Gastroesophageal sphincter (tissue), 4 donors: ENCODE data around the gene TUBGCP6. TPM values are rescaled to one million over a fixed set of nuclear protein-coding genes. Genes with fewer than 3 reads are reported as not detected.

Source experiments
- ATAC-seq: fragments of 150-250 bp; one replicate; pipeline ENCODE4 v1.9.1; 2016; ENCODE audit warnings: mild to moderate bottlenecking, moderate library complexity
- H3K27ac ChIP-seq, 4 donors: fragments of 200-600 bp; sonication (generic) in 3 of 4; 1 replicate in 3 of 4; 2 replicates in 1 of 4; pipeline ENCODE4 v1.5.1; 2016 to 2019
- H3K27me3 ChIP-seq: fragments of 200-600 bp; sonication (generic); one replicate; pipeline ENCODE4 v1.5.1; 2019
- H3K36me3 ChIP-seq, 2 donors: fragments of 200-600 bp; sonication (generic); one replicate each; pipeline ENCODE4 v1.5.1; 2019; ENCODE audit warnings: control low read depth in 1 of 2
- H3K4me1 ChIP-seq, 3 donors: fragments of 200-600 bp; sonication (generic); 1 replicate in 2 of 3; 2 replicates in 1 of 3; pipeline ENCODE4 v1.5.1; 2016 to 2019; ENCODE audit warnings: control low read depth in 2 of 3
- H3K4me3 ChIP-seq, 2 donors: fragments of 200-600 bp; sonication (generic); one replicate each; pipeline ENCODE4 v1.5.1; 2019; ENCODE audit warnings: mild to moderate bottlenecking in 1 of 2, moderate library complexity in 1 of 2
- H3K9me3 ChIP-seq, 3 donors: fragments of 200-600 bp; sonication (generic); one replicate each; pipeline ENCODE4 v1.5.1; 2017 to 2019; ENCODE audit warnings: control low read depth in 2 of 3
- CTCF ChIP-seq, 4 experiments: fragments of 200-600 bp in 2 of 4; fragments of 450-650 bp in 2 of 4; sonication (generic) in 1 of 4; IDR thresholded peaks; one replicate each; pipeline ENCODE4 v1.5.1; 2017 to 2019; ENCODE audit warnings: antibody characterized with exemption in 4 of 4, mild to moderate bottlenecking in 2 of 4, moderate library complexity in 2 of 4
- EP300 ChIP-seq: sonication (generic); formaldehyde crosslinking; IDR thresholded peaks from one replicate; pipeline ENCODE4 v1.6.1; 2017; ENCODE audit warnings: antibody characterized with exemption, mild to moderate bottlenecking
- POLR2A ChIP-seq, 2 donors: fragments of 450-650 bp; IDR thresholded peaks; one replicate each; pipeline ENCODE4 v1.6.1; 2017; ENCODE audit warnings: antibody characterized with exemption in 2 of 2, mild to moderate bottlenecking in 2 of 2, moderate library complexity in 1 of 2
- POLR2AphosphoS5 ChIP-seq: sonication (generic); formaldehyde crosslinking; IDR thresholded peaks from one replicate; pipeline ENCODE4 v1.6.1; 2017; ENCODE audit warnings: antibody characterized with exemption
- WGBS, 2 donors: methylation state at CpG; one replicate each; pipeline ENCODE4 v1.1.5; 2018; ENCODE audit warnings: low coverage in 1 of 2; 5-methylcytosine and 5-hydroxymethylcytosine counted together
- total RNA-seq, 4 donors: library from RNA; depleted of rRNA; stranded (reverse); fragments of >200 nt; gene quantifications; one replicate each; pipeline ENCODE4 v1.1.0, GENCODE V29; 2016

The TUBGCP6 gene
- total RNA-seq, 4 donors from 2014 or later: 26.1 to 48.3 (median 37.4) TPM

- H3K27ac ChIP-seq: peak overlapping the region in 3 of 4 donors; percentile 88 to 94 (median 90)
- H3K9me3 ChIP-seq: no peaks in the 10 kb centered on the region
- peak overlapping the region; percentile 64 to 96 for H3K4me3 ChIP-seq
- ATAC-seq: peak; percentile 66
- H3K4me1 ChIP-seq: peaks cover 0 to 64% (median 14%) of the 10 kb centered on the region in 3 donors
- H3K27me3 ChIP-seq: no peaks in the 10 kb centered on the region
- H3K36me3 ChIP-seq: peaks cover 0 to 46% of the 10 kb centered on the region in 2 donors
- no peak for TF ChIP-seq POLR2A (IDR thresholded peaks at IDR 0.05)
- TF ChIP-seq POLR2AphosphoS5: no peak
- TF ChIP-seq CTCF (IDR thresholded peaks at IDR 0.05): no peak
- no peak for TF ChIP-seq EP300
- 49% methylated on average over 5 of the region's 115 CpGs; no CpG with 5 or more reads in 1 of the 2 donors for WGBS, 2 donors
Observed at GRCh38 chr22:50201191-50202129, 43.4 kb downstream of the TUBGCP6 start.

- WGBS, 2 donors: no CpG with 5 or more reads among the region's 105 CpGs
- peak; percentile 95 for ATAC-seq
- peak within 1 kb of the TSS; percentile 64 to 96 for H3K4me3 ChIP-seq
- no peaks in the 10 kb centered on the region for H3K27me3 ChIP-seq
- TF ChIP-seq EP300 (no peak), POLR2AphosphoS5 (peak; percentile 89), POLR2A (IDR thresholded peaks at IDR 0.05) (peak; percentile 91 to 93), CTCF (IDR thresholded peaks at IDR 0.05) (peak in 1 of 4 experiments; percentile 11)
- H3K36me3 ChIP-seq: peaks cover 0 to 46% of the 10 kb centered on the region in 2 donors
- peaks cover 0 to 56% (median 14%) of the 10 kb centered on the region in 3 donors for H3K4me1 ChIP-seq
- peak within 1 kb of the TSS; percentile 45 to 94 (median 89) for H3K27ac ChIP-seq
- H3K9me3 ChIP-seq: no peaks in the 10 kb centered on the region
Observed at GRCh38 chr22:50200461-50201190, 44.2 kb downstream of the TUBGCP6 start, which contains the start of gene SELENOO. Gene SELENOO (plus strand): TSS chr22:50201011. CDS start chr22:50201037, 26 bp downstream.

GRCh38 chr22:50199829-50200460 is 44.9 kb downstream of the TUBGCP6 start:
- Histone ChIP-seq H3K27me3 (no peaks in the 10 kb centered on the region), H3K4me3 (peak overlapping the region; percentile 64 to 96), H3K36me3 (peaks cover 0 to 44% of the 10 kb centered on the region in 2 donors), H3K27ac (peak overlapping the region; percentile 45 to 94 (median 89)), H3K9me3 (no peaks in the 10 kb centered on the region), H3K4me1 (peaks cover 0 to 50% (median 14%) of the 10 kb centered on the region in 3 donors)
- ATAC-seq: peak; percentile 13
- TF ChIP-seq EP300: no peak
- peak in 1 of 4 experiments; percentile 0 for TF ChIP-seq CTCF (IDR thresholded peaks at IDR 0.05)
- 0% methylated on average over 7 of the region's 34 CpGs; no CpG with 5 or more reads in 1 of the 2 donors for WGBS, 2 donors

GRCh38 chr22:50199251-50199721 is 45.5 kb downstream of the TUBGCP6 start:
- no peaks in the 10 kb centered on the region for H3K9me3 ChIP-seq
- H3K27ac ChIP-seq: peak overlapping the region in 3 of 4 donors; percentile 88 to 94 (median 90)
- H3K4me1 ChIP-seq: peaks cover 0 to 44% (median 14%) of the 10 kb centered on the region in 3 donors
- 69 to 100% methylated on average over 1 to 2 of the region's 18 CpGs for WGBS, 2 donors
- no peaks in the 10 kb centered on the region for H3K27me3 ChIP-seq
- peaks cover 0 to 46% of the 10 kb centered on the region in 2 donors for H3K36me3 ChIP-seq
- TF ChIP-seq POLR2AphosphoS5: no peak
- no peak for ATAC-seq
- peak overlapping the region in 1 of 2 donors; percentile 96 for H3K4me3 ChIP-seq

GRCh38 chr22:50198624-50199017 is 46.2 kb downstream of the TUBGCP6 start:
- Histone ChIP-seq H3K4me3 (no peak overlapping the region), H3K4me1 (peaks cover 0 to 39% (median 14%) of the 10 kb centered on the region in 3 donors), H3K9me3 (no peaks in the 10 kb centered on the region), H3K36me3 (peaks cover 0 to 52% of the 10 kb centered on the region in 2 donors), H3K27me3 (no peaks in the 10 kb centered on the region), H3K27ac (no peak overlapping the region)
- no peak for ATAC-seq
- no peak for TF ChIP-seq EP300
- TF ChIP-seq CTCF (IDR thresholded peaks at IDR 0.05): no peak
- TF ChIP-seq POLR2A (IDR thresholded peaks at IDR 0.05): no peak
- no peak for TF ChIP-seq POLR2AphosphoS5
- no CpG with 5 or more reads among the region's 16 CpGs for WGBS, 2 donors
